SHP77 treated with DMSO at 0.1 percent for 48 hours (cell line): ENCODE measurements around the gene DRC1.

Experiments
- DNase-seq: peaks from one replicate; lab custom pipeline; 2025; lab: John Stamatoyannopoulos, UW

Gene DRC1

DNA sequence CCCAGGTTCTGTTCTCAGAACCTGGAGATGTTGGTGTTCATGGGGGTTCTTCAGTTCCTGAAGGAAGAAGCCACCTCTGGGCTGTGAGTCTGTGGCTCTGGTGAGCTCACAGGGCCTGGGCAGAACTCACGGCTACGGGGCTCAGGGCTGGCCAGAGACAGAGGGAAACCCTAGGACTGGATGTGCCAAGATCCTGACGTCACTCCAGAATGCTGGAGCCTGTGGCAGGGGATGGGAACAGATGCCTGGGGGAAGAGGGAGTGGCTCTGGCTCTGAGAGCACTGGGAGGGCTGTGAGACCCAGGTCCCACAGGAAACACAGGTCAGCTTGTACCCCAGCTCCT, 76.2 kb downstream of the DRC1 start, which contains the start of gene OTOF:
Gene OTOF (minus strand): TSS at position 214 of the 343 bp plus-strand sequence.
- DNase-seq: no peak

DNA sequence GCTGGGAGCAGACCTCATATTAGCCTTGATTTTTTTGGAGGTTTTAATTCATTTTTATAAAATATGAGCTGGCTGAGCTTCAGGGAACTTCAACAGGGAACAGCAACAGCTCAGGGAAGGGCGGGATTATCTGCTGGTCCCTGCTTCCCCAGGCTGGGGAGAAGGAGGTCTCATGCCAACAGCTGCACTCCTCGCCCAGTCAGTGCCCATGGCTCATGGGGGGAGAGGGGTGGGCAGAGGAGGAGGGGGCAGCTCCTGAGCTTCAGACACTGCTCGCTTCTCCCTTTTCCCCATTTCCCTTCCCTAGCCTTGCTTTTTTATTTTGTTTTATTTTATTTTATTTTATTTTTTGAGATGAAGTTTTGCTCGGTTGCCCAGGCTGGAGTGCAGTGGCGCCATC, 76.6 kb downstream of the DRC1 start:
- DNase-seq: no peak

GRCh38 chr2:26479131-26479788, 77.5 kb downstream of the DRC1 start:
- DNase-seq: no peak

- no peak for DNase-seq
Measured at GRCh38 chr2:26479789-26480565, 78.3 kb downstream of the DRC1 start.

- DNase-seq: no peak
Measured at GRCh38 chr2:26480566-26481423, 79.1 kb downstream of the DRC1 start.

- DNase-seq: no peak
Measured at GRCh38 chr2:26481706-26482105, 80.0 kb downstream of the DRC1 start.

DNA sequence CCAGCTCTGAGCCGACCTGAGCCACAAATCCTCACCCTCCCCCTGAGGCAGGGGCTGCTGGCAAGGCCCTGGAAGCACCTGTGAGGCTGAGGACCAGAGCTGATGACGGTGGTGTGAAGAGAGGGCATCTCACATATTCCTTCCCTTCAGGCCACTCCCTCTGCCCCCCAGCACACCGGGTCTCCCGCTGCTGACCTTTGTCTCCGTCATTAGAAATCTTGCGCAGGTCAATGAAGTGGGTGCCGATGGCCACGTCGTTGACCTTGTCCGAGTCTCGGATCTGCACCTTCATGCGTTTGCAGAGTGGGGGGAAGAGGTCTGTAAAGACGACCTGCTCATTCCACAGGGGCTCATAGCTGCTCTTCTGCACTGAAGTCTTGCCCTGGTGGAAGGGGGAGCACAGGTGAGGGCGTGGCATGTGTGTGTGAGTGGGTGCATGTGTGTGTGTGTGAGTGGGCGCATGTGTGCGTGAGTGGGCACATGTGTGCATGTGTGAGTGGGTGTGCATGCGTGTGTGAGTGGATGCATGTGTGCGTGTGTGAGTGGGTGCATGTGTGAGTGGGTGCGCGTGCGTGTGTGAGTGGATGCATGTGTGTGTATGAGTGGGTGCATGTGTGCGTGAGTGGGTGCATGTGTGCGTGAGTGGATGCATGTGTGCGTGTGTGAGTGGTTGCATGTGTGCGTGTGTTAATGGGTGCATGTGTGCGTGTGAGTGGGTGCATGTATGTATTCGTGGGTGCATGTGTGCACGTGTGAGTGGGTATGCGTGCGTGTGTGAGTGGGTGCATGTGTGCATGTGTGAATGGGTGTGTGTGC, 80.7 kb downstream of the DRC1 start:
- DNase-seq: no peak

GRCh38 chr2:26483027-26483326, 81.3 kb downstream of the DRC1 start:
- no peak for DNase-seq

- no peak for DNase-seq
Measured at GRCh38 chr2:26483516-26483915, 81.8 kb downstream of the DRC1 start.

GRCh38 chr2:26483957-26484565, 82.3 kb downstream of the DRC1 start:
- DNase-seq: no peak

- no peak for DNase-seq
Measured at GRCh38 chr2:26484579-26484978, 82.9 kb downstream of the DRC1 start.

GRCh38 chr2:26485099-26485498, 83.4 kb downstream of the DRC1 start:
- DNase-seq: no peak

DNA sequence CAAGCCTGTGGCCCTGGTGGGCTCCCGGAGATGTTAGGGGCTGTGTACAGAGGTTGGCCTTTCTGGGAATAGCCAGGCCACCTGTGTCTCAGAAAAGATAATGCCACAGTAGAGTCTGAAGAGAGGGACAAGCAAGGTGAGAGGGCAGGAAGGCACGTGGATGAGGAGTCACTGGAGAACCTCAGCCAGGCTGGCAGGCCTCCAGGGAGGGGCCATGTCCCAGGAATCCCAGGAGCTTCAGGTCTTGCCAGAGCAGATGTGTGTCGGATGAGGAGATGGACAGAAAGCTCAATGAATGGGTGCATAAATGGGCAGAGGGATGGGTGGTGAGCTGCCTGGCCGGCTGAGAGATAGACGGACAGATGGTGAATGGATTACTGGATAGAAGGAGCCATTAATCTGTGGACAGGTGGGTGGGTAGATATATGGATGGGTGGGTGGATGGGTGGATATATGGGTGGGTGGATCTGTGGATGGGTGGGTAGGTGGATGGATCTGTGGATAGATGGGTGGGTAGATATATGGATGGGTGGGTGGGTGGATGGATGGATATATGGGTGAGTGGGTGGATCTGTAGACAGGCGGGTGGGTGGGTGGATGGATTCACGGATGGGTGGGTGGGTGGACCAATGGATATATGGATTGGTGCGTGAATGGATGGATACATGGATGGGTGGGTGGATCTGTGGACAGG, 84.2 kb downstream of the DRC1 start:
- no peak for DNase-seq

GRCh38 chr2:26486789-26487188, 85.1 kb downstream of the DRC1 start:
- no peak for DNase-seq

DNA sequence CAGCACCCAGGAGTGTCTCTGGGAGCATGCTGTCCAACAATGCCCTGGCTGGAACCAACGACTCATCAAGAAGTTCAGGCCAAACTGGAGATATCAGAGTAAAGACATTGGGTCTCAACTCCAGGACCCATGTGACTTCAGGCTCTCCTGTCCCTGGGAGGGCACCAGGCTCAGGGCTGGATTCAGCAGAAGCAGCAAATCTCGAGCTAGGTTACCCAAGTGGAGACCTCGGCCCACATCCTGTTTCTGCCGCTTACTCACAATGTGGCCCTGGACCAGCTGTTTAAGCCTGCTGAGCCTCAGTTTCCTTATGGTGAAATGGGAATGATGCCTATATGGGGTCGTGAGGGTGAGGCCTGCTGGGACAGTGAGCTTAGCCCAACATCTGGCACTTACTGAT, 85.5 kb downstream of the DRC1 start:
- DNase-seq: no peak

- DNase-seq: no peak
Measured at GRCh38 chr2:26488463-26489212, 86.9 kb downstream of the DRC1 start.

DNA sequence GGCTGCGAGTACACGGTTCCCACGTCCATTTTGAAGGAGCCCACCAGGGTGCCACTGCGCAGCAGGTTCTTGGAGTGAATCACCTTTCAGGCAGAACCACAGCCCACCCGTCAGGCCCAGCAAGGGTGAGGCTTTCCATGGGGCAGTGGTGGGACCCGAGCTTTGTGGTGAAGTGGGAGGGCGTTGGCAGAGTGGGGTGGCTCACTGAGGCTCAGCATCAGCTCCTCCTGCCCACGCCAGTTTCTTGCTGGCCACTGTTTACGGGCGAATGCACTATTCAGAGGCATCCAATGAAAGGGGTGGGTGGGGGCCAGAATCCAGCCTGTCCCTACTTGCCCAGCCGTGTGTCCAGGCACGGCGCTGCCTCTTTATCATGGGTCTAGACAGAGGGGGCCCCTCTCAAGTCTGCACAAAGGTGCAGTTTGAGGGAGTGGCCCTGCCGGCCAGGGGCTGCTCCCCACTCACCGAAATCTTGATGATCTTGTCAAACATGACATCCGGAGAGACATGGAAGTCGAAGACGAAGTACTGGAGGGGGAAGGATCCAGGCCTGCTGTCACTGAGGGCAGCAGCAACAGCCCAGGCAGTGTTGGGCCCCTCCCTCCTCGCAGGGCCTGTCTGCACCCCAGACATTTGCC, 87.6 kb downstream of the DRC1 start:
- no peak for DNase-seq

- DNase-seq: no peak
Measured at GRCh38 chr2:26491563-26492167, 89.9 kb downstream of the DRC1 start.

DNA sequence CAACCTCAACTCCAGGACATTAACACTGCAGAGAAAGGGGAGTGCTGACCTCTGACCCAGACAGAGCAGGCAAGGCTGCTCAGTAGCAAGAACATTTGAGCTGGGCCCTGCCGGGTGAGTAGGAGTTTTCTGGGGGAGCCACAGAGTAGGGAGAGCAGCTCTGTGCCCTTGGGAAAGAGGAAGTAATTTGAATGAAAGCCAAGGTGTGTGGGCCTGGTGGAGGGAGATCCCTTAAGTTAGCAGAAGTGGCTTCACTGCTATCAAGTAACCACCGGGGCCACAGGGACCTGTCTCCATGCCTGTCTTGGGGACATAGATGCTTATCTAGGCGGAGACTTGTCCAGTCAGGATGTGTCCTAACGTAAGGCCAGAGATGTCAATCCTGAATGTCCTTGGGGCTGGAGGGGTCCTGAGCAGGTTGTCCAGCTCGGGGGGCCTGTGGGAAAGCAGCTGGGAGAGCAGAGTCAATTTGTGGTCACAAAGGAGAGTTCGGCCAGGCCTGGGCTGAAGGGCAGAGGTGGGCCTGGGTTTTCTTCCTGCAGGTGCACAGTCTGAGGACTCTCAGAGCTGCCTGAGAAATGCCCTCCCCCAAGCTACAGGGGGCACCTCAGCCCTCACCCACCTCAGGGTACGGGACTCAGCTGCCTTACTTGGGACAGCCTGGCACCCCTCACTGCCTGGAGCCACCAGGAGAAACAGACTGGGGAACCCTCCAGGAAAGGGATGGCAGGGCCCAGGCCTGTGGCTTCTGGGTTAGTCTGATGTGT, 91.2 kb downstream of the DRC1 start:
- DNase-seq: no peak
